Neuronal stem cell (in vitro differentiated cells): ENCODE results near the gene DEPDC5.
A peak's percentile ranks its signal among the peaks of the same experiment; 100 is the strongest.

Experiments used
- DNase-seq: peaks from one replicate; pipeline ENCODE4 v3.0.0-alpha.2; 2013; ENCODE audit warnings: low spot score
- H2AFZ ChIP-seq: one replicate; pipeline ENCODE4 v1.6.1; 2013; ENCODE audit warnings: mild to moderate bottlenecking, low read length, inconsistent platforms
- H2AK5ac ChIP-seq: 2 replicates; pipeline ENCODE4 v1.6.1; 2013; ENCODE audit warnings: low read depth, mild to moderate bottlenecking, inconsistent platforms, low read length, moderate library complexity, mixed read lengths
- H2BK120ac ChIP-seq: 2 replicates; pipeline ENCODE4 v1.6.1; 2013; ENCODE audit warnings: low read depth, mild to moderate bottlenecking, inconsistent platforms, low read length, moderate library complexity, mixed read lengths
- H2BK12ac ChIP-seq: one replicate; pipeline ENCODE4 v1.6.1; 2013; ENCODE audit warnings: low read length, inconsistent platforms
- H2BK15ac ChIP-seq: 2 replicates; pipeline ENCODE4 v1.6.1; 2013; ENCODE audit warnings: mild to moderate bottlenecking, low read length, inconsistent platforms, mixed read lengths
- H2BK5ac ChIP-seq: one replicate; pipeline ENCODE4 v1.6.1; 2013; ENCODE audit warnings: inconsistent platforms, mild to moderate bottlenecking, low read length, moderate library complexity
- H3K14ac ChIP-seq: one replicate; pipeline ENCODE4 v1.6.1; 2013; ENCODE audit warnings: low read length, inconsistent platforms
- H3K18ac ChIP-seq: 2 replicates; pipeline ENCODE4 v1.6.1; 2013; ENCODE audit warnings: low read length, inconsistent platforms
- H3K23ac ChIP-seq: 2 replicates; pipeline ENCODE4 v1.6.1; 2013; ENCODE audit warnings: low read depth, mild to moderate bottlenecking, mixed read lengths, low read length, inconsistent platforms; ENCODE audit not compliant: poor library complexity
- H3K27ac ChIP-seq: replicated peaks from 3 replicates; pipeline ENCODE4 v1.5.1; 2013; ENCODE audit warnings: low read length, inconsistent platforms
- H3K27me3 ChIP-seq, 3 experiments: 2 replicates each; pipeline ENCODE4 v1.6.1; 2013; ENCODE audit warnings: low read length in 3 of 3, mild to moderate bottlenecking in 2 of 3, inconsistent platforms in 1 of 3, low read depth in 1 of 3, mixed read lengths in 1 of 3, moderate library complexity in 1 of 3; ENCODE audit not compliant: control insufficient read depth in 3 of 3, insufficient read depth in 3 of 3
- H3K36me3 ChIP-seq, 2 donors: replicated peaks in 1 of 2; 2 replicates each; pipeline ENCODE4 v1.6.1; 2013; ENCODE audit warnings: low read length in 2 of 2; ENCODE audit not compliant: control insufficient read depth in 2 of 2, insufficient read depth in 2 of 2
- H3K4ac ChIP-seq: 2 replicates; pipeline ENCODE4 v1.6.1; 2013; ENCODE audit warnings: inconsistent platforms, mild to moderate bottlenecking, low read length, moderate library complexity
- H3K4me1 ChIP-seq, 2 donors: 1 replicate in 1 of 2; 2 replicates in 1 of 2; pipeline ENCODE4 v1.6.1; 2013; ENCODE audit warnings: low read length in 2 of 2, low read depth in 1 of 2; ENCODE audit not compliant: control insufficient read depth in 2 of 2, insufficient read depth in 1 of 2
- H3K4me2 ChIP-seq: one replicate; pipeline ENCODE4 v1.6.1; 2013; ENCODE audit warnings: mild to moderate bottlenecking, low read length, inconsistent platforms; ENCODE audit not compliant: insufficient read depth, poor library complexity, severe bottlenecking
- H3K4me3 ChIP-seq, 2 donors: 2 replicates each; pipeline ENCODE4 v1.5.1; 2013; ENCODE audit warnings: low read length in 2 of 2, mild to moderate bottlenecking in 2 of 2, inconsistent platforms in 1 of 2, moderate library complexity in 1 of 2
- H3K79me1 ChIP-seq: one replicate; pipeline ENCODE4 v1.6.1; 2013; ENCODE audit warnings: low read depth, mild to moderate bottlenecking, inconsistent platforms, low read length, moderate library complexity
- H3K9ac ChIP-seq: one replicate; pipeline ENCODE4 v1.6.1; 2013; ENCODE audit warnings: mild to moderate bottlenecking, low read depth, low read length, inconsistent platforms; ENCODE audit not compliant: poor library complexity
- H3K9me3 ChIP-seq, 2 donors: replicated peaks in 1 of 2; 2 replicates each; pipeline versions ENCODE3 to v1.6.1; 2013; ENCODE audit warnings: low read length in 2 of 2, mild to moderate bottlenecking in 2 of 2, inconsistent platforms in 1 of 2, low read depth in 1 of 2, mixed read lengths in 1 of 2, moderate library complexity in 1 of 2; ENCODE audit not compliant: control insufficient read depth in 2 of 2, insufficient read depth in 1 of 2
- H4K8ac ChIP-seq: one replicate; pipeline ENCODE4 v1.6.1; 2013; ENCODE audit warnings: low read depth, mild to moderate bottlenecking, inconsistent platforms, low read length, moderate library complexity
- H4K91ac ChIP-seq: one replicate; pipeline ENCODE4 v1.6.1; 2013; ENCODE audit warnings: low read length, low read depth, mild to moderate bottlenecking, inconsistent platforms; ENCODE audit not compliant: poor library complexity
- WGBS, 2 donors: extraction: QIAGEN DNeasy Blood & Tissue Kit; methylation state at CpG; one replicate each; pipeline ENCODE4 v1.1.7; 2013; ENCODE audit warnings: missing lambda C conversion rate in 2 of 2, mixed read lengths in 1 of 2; ENCODE audit not compliant: insufficient read length in 2 of 2, insufficient replicate concordance in 1 of 2; ENCODE audit errors: extremely low coverage in 2 of 2; 5-methylcytosine and 5-hydroxymethylcytosine counted together

DEPDC5 gene

GRCh38 chr22:31901388-31902137 is 147.7 kb downstream of the DEPDC5 start:
- Histone ChIP-seq H3K79me1 (no peaks in the 10 kb centered on the region), H3K27me3 (no peaks in the 10 kb centered on the region), H2BK5ac (no peak overlapping the region), H2AFZ (no peak overlapping the region), H3K9me3 (no peaks in the 10 kb centered on the region), H3K36me3 (peaks cover 6 to 58% of the 10 kb centered on the region in 2 donors), H3K4me2 (no peak overlapping the region), H3K27ac (no peak overlapping the region), H3K14ac (no peak overlapping the region), H3K9ac (no peak overlapping the region), H3K4me1 (peaks cover 8 to 21% of the 10 kb centered on the region in 2 donors), H4K8ac (no peak overlapping the region), H3K18ac (no peak overlapping the region), H3K4me3 (no peak overlapping the region), H2BK15ac (no peak overlapping the region), H3K4ac (no peak overlapping the region), H3K23ac (no peak overlapping the region), H4K91ac (no peak overlapping the region), H2BK120ac (no peak overlapping the region), H2AK5ac (no peak overlapping the region), H2BK12ac (no peak overlapping the region)
- no CpG with 5 or more reads among the region's 6 CpGs for WGBS, 2 donors
- no peak for DNase-seq

GRCh38 chr22:31904651-31905050 is 150.8 kb downstream of the DEPDC5 start:
- no CpG with 5 or more reads among the region's 3 CpGs for WGBS, 2 donors
- Histone ChIP-seq H4K91ac (no peak overlapping the region), H2BK5ac (no peak overlapping the region), H2AFZ (no peak overlapping the region), H3K23ac (no peak overlapping the region), H3K27me3 (no peaks in the 10 kb centered on the region), H3K14ac (no peak overlapping the region), H3K27ac (no peak overlapping the region), H3K4me3 (no peak overlapping the region), H3K4me2 (no peak overlapping the region), H2AK5ac (no peak overlapping the region), H4K8ac (no peak overlapping the region), H3K4ac (no peak overlapping the region), H3K36me3 (peaks cover 6 to 66% of the 10 kb centered on the region in 2 donors), H3K9ac (no peak overlapping the region), H3K18ac (no peak overlapping the region), H3K4me1 (peaks cover 0 to under 1% of the 10 kb centered on the region in 2 donors), H2BK15ac (no peak overlapping the region), H3K9me3 (no peaks in the 10 kb centered on the region), H3K79me1 (no peaks in the 10 kb centered on the region), H2BK120ac (no peak overlapping the region), H2BK12ac (no peak overlapping the region)
- no peak for DNase-seq

- Histone ChIP-seq H3K4me1 (no peaks in the 10 kb centered on the region), H3K36me3 (peaks cover 6 to 67% of the 10 kb centered on the region in 2 donors), H4K91ac (no peak overlapping the region), H3K27me3 (no peaks in the 10 kb centered on the region), H3K27ac (no peak overlapping the region), H3K4me2 (no peak overlapping the region), H2BK12ac (no peak overlapping the region), H4K8ac (no peak overlapping the region), H2AK5ac (no peak overlapping the region), H2BK120ac (no peak overlapping the region), H3K23ac (peak overlapping the region; percentile 23), H3K9ac (no peak overlapping the region), H3K18ac (no peak overlapping the region), H2AFZ (no peak overlapping the region), H3K4me3 (no peak overlapping the region), H3K14ac (no peak overlapping the region), H3K79me1 (no peaks in the 10 kb centered on the region), H3K4ac (no peak overlapping the region), H3K9me3 (no peaks in the 10 kb centered on the region), H2BK5ac (no peak overlapping the region), H2BK15ac (no peak overlapping the region)
- WGBS, 2 donors, result no CpG with 5 or more reads among the region's 10 CpGs
- no peak for DNase-seq
Measured at GRCh38 chr22:31905356-31905755, 151.5 kb downstream of the DEPDC5 start.

GRCh38 chr22:31906086-31906485 is 152.3 kb downstream of the DEPDC5 start:
- no peaks in the 10 kb centered on the region for H3K79me1 ChIP-seq
- H3K23ac ChIP-seq, result no peak overlapping the region
- no peak overlapping the region for H2AFZ ChIP-seq
- H2BK120ac ChIP-seq, result no peak overlapping the region
- no peak overlapping the region for H3K4me3 ChIP-seq
- no peak overlapping the region for H3K18ac ChIP-seq
- H3K4me2 ChIP-seq, result no peak overlapping the region
- H4K8ac ChIP-seq, result no peak overlapping the region
- no peak overlapping the region for H3K14ac ChIP-seq
- WGBS, 2 donors, result no CpG with 5 or more reads among the region's 16 CpGs
- no peak overlapping the region for H3K27ac ChIP-seq
- no peak overlapping the region for H3K4ac ChIP-seq
- H3K36me3 ChIP-seq, result peaks cover 6 to 68% of the 10 kb centered on the region in 2 donors
- no peak overlapping the region for H2BK12ac ChIP-seq
- H2BK15ac ChIP-seq, result no peak overlapping the region
- no peak for DNase-seq
- no peaks in the 10 kb centered on the region for H3K9me3 ChIP-seq
- H3K27me3 ChIP-seq, result no peaks in the 10 kb centered on the region
- H4K91ac ChIP-seq, result no peak overlapping the region
- no peak overlapping the region for H2AK5ac ChIP-seq
- no peak overlapping the region for H2BK5ac ChIP-seq
- no peaks in the 10 kb centered on the region for H3K4me1 ChIP-seq
- no peak overlapping the region for H3K9ac ChIP-seq
